GM23338 (cell line): Measurements from ENCODE around the gene PTPRN2. TPM values are rescaled to one million over a fixed set of nuclear protein-coding genes. Genes with fewer than 3 reads are reported as not detected.

Experiments
- ATAC-seq: fragments of 200-7000 bp; cut with Tn5 transposase; 3 replicates; pipeline ENCODE4 v1.9.1; 2020
- DNase-seq: peaks from one replicate; pipeline ENCODE4 v3.0.0-alpha.2; 2015; ENCODE audit warnings: low spot score
- H2AFZ ChIP-seq: fragments of 200-600 bp; sonication (generic); 2 replicates; pipeline ENCODE4 v1.8.0; 2016; ENCODE audit warnings: antibody characterized with exemption, mild to moderate bottlenecking, moderate library complexity
- H3F3A ChIP-seq: fragments of 200-600 bp; sonication (generic); replicated peaks from 2 replicates; pipeline ENCODE4 v1.8.0; 2017; ENCODE audit warnings: antibody characterized with exemption, mixed run types, low read depth
- H3K27ac ChIP-seq: fragments of 200-600 bp; sonication (generic); 2 replicates; pipeline ENCODE4 v1.6.1; 2016; ENCODE audit warnings: low read depth
- H3K27me3 ChIP-seq: fragments of 200-600 bp; sonication (generic); 2 replicates; pipeline ENCODE4 v1.8.0; 2016; ENCODE audit warnings: mild to moderate bottlenecking, mixed run types, moderate library complexity; ENCODE audit not compliant: insufficient read depth
- H3K36me3 ChIP-seq: fragments of 200-600 bp; sonication (generic); 2 replicates; pipeline ENCODE4 v1.8.0; 2016; ENCODE audit warnings: mild to moderate bottlenecking; ENCODE audit not compliant: insufficient read depth
- H3K4me1 ChIP-seq: fragments of 200-600 bp; sonication (generic); 2 replicates; pipeline ENCODE4 v1.8.0; 2016; ENCODE audit warnings: mild to moderate bottlenecking, moderate library complexity; ENCODE audit not compliant: insufficient read depth
- H3K4me2 ChIP-seq: fragments of 200-600 bp; sonication (generic); 2 replicates; pipeline ENCODE4 v1.7.1; 2017; ENCODE audit warnings: mixed run types
- H3K4me3 ChIP-seq: fragments of 200-600 bp; sonication (generic); 2 replicates; pipeline ENCODE4 v1.6.1; 2016; ENCODE audit warnings: mixed run types
- H3K79me2 ChIP-seq: fragments of 200-600 bp; sonication (generic); replicated peaks from 2 replicates; pipeline ENCODE4 v1.8.0; 2017; ENCODE audit warnings: mild to moderate bottlenecking; ENCODE audit not compliant: insufficient read depth
- H3K9me2 ChIP-seq: fragments of 200-600 bp; sonication (generic); 2 replicates; pipeline ENCODE4 v1.8.0; 2017; ENCODE audit not compliant: insufficient read depth
- H4K20me1 ChIP-seq: fragments of 200-600 bp; sonication (generic); replicated peaks from 2 replicates; pipeline ENCODE4 v1.8.0; 2017; ENCODE audit warnings: mild to moderate bottlenecking; ENCODE audit not compliant: insufficient read depth
- H3K27ac Mint-ChIP-seq: 2 replicates; pipeline ENCODE4 v1.8.0; 2020; ENCODE audit warnings: inconsistent platforms, mild to moderate bottlenecking, moderate library complexity, mixed read lengths
- H3K27me3 Mint-ChIP-seq: 3 replicates; pipeline ENCODE4 v1.8.0; 2022; ENCODE audit warnings: low read depth, mild to moderate bottlenecking, moderate library complexity, mixed read lengths, inconsistent platforms; ENCODE audit not compliant: insufficient read depth, poor library complexity
- H3K36me3 Mint-ChIP-seq: 3 replicates; pipeline ENCODE4 v1.8.0; 2021; ENCODE audit warnings: low read depth, mild to moderate bottlenecking, inconsistent platforms, moderate library complexity, mixed read lengths
- H3K4me1 Mint-ChIP-seq: 3 replicates; pipeline ENCODE4 v1.8.0; 2020; ENCODE audit warnings: mild to moderate bottlenecking, inconsistent platforms, mixed read lengths
- H3K4me3 Mint-ChIP-seq: 3 replicates; pipeline ENCODE4 v1.8.0; 2021; ENCODE audit warnings: moderate library complexity, mild to moderate bottlenecking, inconsistent platforms, mixed read lengths
- H3K9me3 Mint-ChIP-seq: 3 replicates; pipeline ENCODE4 v1.8.0; 2020; ENCODE audit warnings: moderate library complexity, mild to moderate bottlenecking, inconsistent platforms, mixed read lengths
- CREB1 ChIP-seq: fragments of 250-450 bp; sonication (Bioruptor Pico); IDR thresholded peaks from 2 replicates; pipeline ENCODE4 v1.5.0; 2020; ENCODE audit warnings: low read depth, mild to moderate bottlenecking, moderate library complexity
- CTCF ChIP-seq, 2 experiments: fragments of 200-600 bp in 1 of 2; sonication (generic) in 1 of 2; conservative IDR thresholded peaks; 2 replicates each; pipeline versions ENCODE4 v1.5.1 to v1.6.1; 2016 to 2017; ENCODE audit warnings: antibody characterized with exemption in 2 of 2, low read depth in 2 of 2, mild to moderate bottlenecking in 2 of 2, moderate library complexity in 1 of 2
- ETS1 ChIP-seq: IDR thresholded peaks from 2 replicates; pipeline ENCODE4 v1.6.1; 2016; ENCODE audit warnings: antibody characterized with exemption
- EZH2 ChIP-seq: fragments of 200-600 bp; sonication (generic); IDR thresholded peaks from one replicate; pipeline ENCODE4 v1.8.0; 2017; ENCODE audit warnings: antibody characterized with exemption, mild to moderate bottlenecking, low read depth; ENCODE audit not compliant: unreplicated experiment
- EZH2phosphoT487 ChIP-seq: fragments of 200-600 bp; sonication (generic); IDR thresholded peaks from one replicate; pipeline ENCODE4 v1.8.1; 2018; ENCODE audit warnings: antibody characterized with exemption; ENCODE audit not compliant: unreplicated experiment
- JUNB ChIP-seq: IDR thresholded peaks from one replicate; pipeline ENCODE4 v1.6.1; 2016; ENCODE audit warnings: antibody characterized with exemption; ENCODE audit not compliant: unreplicated experiment
- NANOG ChIP-seq: IDR thresholded peaks from 2 replicates; pipeline ENCODE4 v1.6.1; 2016; ENCODE audit warnings: antibody characterized with exemption, borderline replicate concordance
- POLR2AphosphoS5 ChIP-seq: IDR thresholded peaks from 2 replicates; pipeline ENCODE4 v1.6.1; 2016; ENCODE audit warnings: antibody characterized with exemption, low read depth
- REST ChIP-seq: IDR thresholded peaks from one replicate; pipeline ENCODE4 v1.6.1; 2018; ENCODE audit warnings: antibody characterized with exemption; ENCODE audit not compliant: unreplicated experiment
- STAT1 ChIP-seq: IDR thresholded peaks from one replicate; pipeline ENCODE4 v1.6.1; 2016; ENCODE audit warnings: antibody characterized with exemption; ENCODE audit not compliant: unreplicated experiment
- ZNF114 ChIP-seq: fragments of 250-450 bp; sonication (Bioruptor Pico); IDR thresholded peaks from 2 replicates; pipeline ENCODE4 v1.5.0; 2020; ENCODE audit warnings: mild to moderate bottlenecking, moderate library complexity
- ZNF462 ChIP-seq: fragments of 250-450 bp; sonication (Bioruptor Pico); IDR thresholded peaks from 2 replicates; pipeline ENCODE4 v1.5.0; 2020; ENCODE audit warnings: mild to moderate bottlenecking, moderate library complexity
- polyA plus RNA-seq: library from polyadenylated mRNA; unstranded; fragments of >200 nt; fragmentation: Nextera tagmentation; extraction: Ambion mirVana; gene quantifications from 2 replicates; pipeline ENCODE4 v1.2.1, GENCODE V29; 2016
- total RNA-seq: library from RNA; depleted of rRNA; stranded (reverse); fragments of >200 nt; shearing (Covaris generic); gene quantifications from 2 replicates; pipeline ENCODE4 v1.2.3, GENCODE V29; 2014

Gene PTPRN2
- total and polyA plus RNA-seq, 2 experiments from 2014 or later: 0.87 to 4.0 TPM

- no peak overlapping the region for H3K4me3 ChIP-seq
- peaks cover 73% of the 10 kb centered on the region for H3K36me3 Mint-ChIP-seq
- no peak overlapping the region for H3K4me3 Mint-ChIP-seq
- no peak overlapping the region for H2AFZ ChIP-seq
- ATAC-seq (no peak), DNase-seq (no peak)
- H4K20me1 ChIP-seq: no peaks in the 10 kb centered on the region
- no peaks in the 10 kb centered on the region for H3K27me3 ChIP-seq
- H3K9me3 Mint-ChIP-seq: peaks cover 100% of the 10 kb centered on the region
- H3K27me3 Mint-ChIP-seq: peaks cover 14% of the 10 kb centered on the region
- no peaks in the 10 kb centered on the region for H3K4me1 ChIP-seq
- no peaks in the 10 kb centered on the region for H3K9me2 ChIP-seq
- no peaks in the 10 kb centered on the region for H3K36me3 ChIP-seq
- TF ChIP-seq NANOG: no peak
- no peak for TF ChIP-seq CTCF (conservative IDR thresholded peaks at IDR 0.05; ENCODE audit: low read depth in 2 of 2)
- no peak for TF ChIP-seq JUNB
- TF ChIP-seq ZNF114: no peak
- no peak for TF ChIP-seq EZH2
- TF ChIP-seq ETS1: no peak
- TF ChIP-seq POLR2AphosphoS5: no peak
- no peak for TF ChIP-seq EZH2phosphoT487
- no peak for TF ChIP-seq ZNF462 (CRISPR knock-in tag)
- TF ChIP-seq CREB1: no peak
- TF ChIP-seq STAT1: no peak
- no peak for TF ChIP-seq REST
- no peaks in the 10 kb centered on the region for H3K79me2 ChIP-seq
- H3F3A ChIP-seq: no peaks in the 10 kb centered on the region
- no peak overlapping the region for H3K4me2 ChIP-seq
- H3K27ac Mint-ChIP-seq: no peak overlapping the region
- no peaks in the 10 kb centered on the region for H3K4me1 Mint-ChIP-seq
- no peak overlapping the region for H3K27ac ChIP-seq
Measured at GRCh38 chr7:157769086-157769485, 818.5 kb downstream of the PTPRN2 start.
